Fibroblast of pulmonary artery (primary cell): ENCODE results near the gene IFI30.
A peak's percentile ranks its signal among the peaks of the same experiment; 100 is the strongest.

Experiments
- DNase-seq: peaks from one replicate; pipeline ENCODE4 v3.0.0-alpha.2; 2010; ENCODE audit warnings: low read depth
- H3K4me3 ChIP-seq: replicated peaks from 2 replicates; pipeline ENCODE4 v1.5.1; 2011; ENCODE audit warnings: low read depth, mild to moderate bottlenecking, control low read depth, low read length, moderate library complexity
- TF ChIP-seq, protein P1 (sequence below): IDR thresholded peaks from 2 replicates; pipeline ENCODE4 v1.5.1; 2011; ENCODE audit warnings: mild to moderate bottlenecking, control low read depth, low read length, inconsistent platforms; ENCODE audit errors: missing control alignments

IFI30 gene

DNA sequence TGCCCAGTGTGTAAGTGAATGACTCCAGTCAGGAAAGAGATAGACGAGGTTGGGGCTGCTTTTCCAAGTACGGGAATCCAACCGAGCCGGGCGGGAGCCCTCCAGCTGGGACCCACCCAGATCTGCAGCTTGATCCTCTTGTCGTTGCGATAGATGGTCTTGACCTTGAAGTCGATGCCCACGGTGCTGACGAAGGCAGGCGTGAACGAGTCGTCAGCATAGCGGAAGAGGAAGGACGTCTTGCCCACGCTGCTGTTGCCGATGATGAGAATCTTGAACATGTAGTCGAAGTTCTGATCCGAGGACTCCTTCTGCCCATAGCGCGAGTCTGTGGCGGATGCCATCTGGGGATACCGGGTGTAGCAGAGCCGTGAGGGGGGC lies 28.8 kb downstream of the IFI30 start:
- no peak overlapping the region for H3K4me3 ChIP-seq
- DNase-seq, result no peak
- TF ChIP-seq, protein P1, sequence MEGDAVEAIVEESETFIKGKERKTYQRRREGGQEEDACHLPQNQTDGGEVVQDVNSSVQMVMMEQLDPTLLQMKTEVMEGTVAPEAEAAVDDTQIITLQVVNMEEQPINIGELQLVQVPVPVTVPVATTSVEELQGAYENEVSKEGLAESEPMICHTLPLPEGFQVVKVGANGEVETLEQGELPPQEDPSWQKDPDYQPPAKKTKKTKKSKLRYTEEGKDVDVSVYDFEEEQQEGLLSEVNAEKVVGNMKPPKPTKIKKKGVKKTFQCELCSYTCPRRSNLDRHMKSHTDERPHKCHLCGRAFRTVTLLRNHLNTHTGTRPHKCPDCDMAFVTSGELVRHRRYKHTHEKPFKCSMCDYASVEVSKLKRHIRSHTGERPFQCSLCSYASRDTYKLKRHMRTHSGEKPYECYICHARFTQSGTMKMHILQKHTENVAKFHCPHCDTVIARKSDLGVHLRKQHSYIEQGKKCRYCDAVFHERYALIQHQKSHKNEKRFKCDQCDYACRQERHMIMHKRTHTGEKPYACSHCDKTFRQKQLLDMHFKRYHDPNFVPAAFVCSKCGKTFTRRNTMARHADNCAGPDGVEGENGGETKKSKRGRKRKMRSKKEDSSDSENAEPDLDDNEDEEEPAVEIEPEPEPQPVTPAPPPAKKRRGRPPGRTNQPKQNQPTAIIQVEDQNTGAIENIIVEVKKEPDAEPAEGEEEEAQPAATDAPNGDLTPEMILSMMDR, result no peak

DNA sequence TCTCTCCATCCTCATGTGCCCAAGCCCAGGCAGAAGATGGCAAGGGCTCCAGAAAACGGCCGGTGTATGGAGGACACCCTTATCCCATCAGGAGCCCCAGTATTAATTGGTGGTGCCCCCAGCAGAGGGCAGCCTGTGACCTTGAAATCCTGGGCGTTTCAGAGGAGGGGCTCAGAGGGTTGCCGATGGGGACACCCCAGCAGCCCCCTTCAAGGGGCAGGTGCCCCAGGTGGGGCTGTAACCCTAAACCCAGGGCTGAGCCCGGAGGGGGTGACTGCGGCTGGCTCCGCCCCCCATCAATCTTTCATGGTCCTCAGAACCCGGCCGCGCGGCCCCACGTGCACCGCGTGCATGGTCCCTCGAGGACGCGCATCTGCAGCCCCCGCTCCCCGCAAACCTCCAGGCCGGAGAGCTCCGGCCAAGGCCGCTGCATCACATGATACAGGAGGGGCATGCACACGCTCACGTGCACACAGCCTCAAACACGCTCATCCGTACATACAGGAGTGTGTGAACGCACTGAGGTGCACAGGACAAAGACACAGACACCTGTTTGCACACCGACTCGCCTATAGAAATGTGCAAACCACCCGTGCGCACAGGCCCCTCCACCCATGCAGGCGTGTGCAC lies 29.3 kb downstream of the IFI30 start:
- TF ChIP-seq, protein P1, result peak; percentile 21
- peak overlapping the region; percentile 83 for H3K4me3 ChIP-seq
- DNase-seq, result no peak

DNA sequence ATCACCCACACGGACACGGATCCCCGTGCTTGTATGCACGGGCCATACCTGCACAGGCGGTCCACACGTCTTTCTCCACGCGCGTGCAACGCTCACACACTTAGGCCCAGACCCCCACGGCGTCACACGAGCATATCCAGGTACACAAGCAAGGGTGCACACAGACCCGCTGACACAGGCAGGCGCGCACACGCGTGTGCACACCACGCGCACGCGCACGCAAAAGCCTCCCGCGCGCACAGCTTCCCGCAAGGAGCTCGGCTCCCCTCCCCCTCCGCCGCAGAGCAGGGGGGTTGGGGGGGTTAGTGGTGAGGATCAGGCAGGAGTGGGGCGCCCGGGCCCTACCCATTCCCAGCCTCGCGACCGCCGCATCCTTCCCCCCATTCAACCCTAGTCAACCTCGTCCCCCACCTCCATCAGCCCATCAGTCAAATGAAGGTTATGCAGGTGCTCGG lies 29.8 kb downstream of the IFI30 start:
- no peak for DNase-seq
- peak overlapping the region; percentile 83 for H3K4me3 ChIP-seq
- TF ChIP-seq, protein P1, result no peak

DNA sequence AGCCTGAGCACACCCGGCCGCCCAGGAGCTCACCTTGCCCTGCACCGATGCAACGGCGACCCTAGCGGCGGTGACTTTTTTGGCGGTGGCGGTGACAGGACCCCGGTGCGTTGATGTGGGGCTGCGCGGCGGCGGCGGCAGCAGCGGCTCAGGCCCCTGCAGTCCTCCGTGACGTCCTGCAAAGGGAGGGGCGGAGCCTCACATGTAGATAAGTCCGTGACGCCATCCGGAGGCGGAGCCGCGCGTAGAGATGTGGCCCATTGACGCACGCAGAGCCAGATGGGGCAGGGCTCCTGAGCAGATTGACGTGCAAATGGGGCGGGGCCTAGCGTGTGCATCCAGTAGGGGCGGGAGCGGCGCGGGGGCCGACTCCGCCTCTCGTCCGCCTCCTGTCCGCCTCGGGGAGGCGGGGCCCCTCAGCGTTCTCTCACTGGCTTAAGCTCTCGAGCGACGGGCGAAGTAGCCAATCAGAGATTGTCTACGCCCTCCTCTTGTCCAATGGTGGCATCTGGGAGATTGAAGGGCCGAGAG lies 30.3 kb downstream of the IFI30 start, which contains the start of gene RAB3A:
Gene RAB3A (minus strand): TSS at position 180 of the 531 bp plus-strand sequence. CDS start 1,302 bp downstream, outside the sequence.
- H3K4me3 ChIP-seq, result peak within 1 kb of the TSS; percentile 83
- DNase-seq, result peak; percentile 100
- TF ChIP-seq, protein P1, result no peak

DNA sequence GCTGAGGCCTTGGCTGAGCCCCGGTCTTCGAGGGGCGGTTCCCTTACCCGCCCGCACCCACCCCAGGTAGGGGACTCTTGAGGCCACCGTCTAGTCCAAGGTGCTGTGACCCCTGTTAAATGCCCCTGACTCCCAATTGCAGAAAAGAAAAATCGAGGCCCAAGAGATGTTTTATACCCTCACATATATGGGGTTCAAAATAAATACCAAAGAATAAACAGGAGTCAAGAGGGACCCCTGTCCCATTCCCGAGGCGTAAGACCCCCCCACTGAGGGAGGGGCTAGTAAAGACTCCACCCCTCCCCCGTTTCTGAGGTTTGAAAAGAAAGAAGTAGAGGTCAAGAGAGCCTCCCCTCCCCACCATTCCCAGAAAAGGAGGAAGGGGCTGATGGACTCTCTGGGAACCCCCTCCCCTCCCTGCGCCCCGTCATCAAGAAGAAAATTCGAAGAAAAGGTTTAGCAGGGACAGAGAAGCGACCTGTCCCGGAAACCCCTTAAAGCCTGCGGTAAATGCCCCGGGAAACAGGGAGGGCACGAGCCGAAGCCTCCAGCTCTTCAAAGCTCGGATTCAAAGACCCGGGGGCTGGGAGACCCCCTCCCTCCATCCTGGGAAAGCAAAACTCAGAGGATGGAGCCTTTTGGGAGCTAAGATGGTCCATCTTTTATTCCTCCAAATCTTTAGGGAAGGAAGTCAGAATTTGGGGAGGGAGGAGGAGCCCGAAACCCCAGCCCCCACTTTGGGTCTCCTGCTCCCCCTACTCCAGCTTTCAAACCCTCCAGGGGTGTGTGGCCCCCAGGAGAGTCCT lies 31.0 kb downstream of the IFI30 start:
- DNase-seq, result no peak
- TF ChIP-seq, protein P1, result no peak
- H3K4me3 ChIP-seq, result peak overlapping the region; percentile 83

DNA sequence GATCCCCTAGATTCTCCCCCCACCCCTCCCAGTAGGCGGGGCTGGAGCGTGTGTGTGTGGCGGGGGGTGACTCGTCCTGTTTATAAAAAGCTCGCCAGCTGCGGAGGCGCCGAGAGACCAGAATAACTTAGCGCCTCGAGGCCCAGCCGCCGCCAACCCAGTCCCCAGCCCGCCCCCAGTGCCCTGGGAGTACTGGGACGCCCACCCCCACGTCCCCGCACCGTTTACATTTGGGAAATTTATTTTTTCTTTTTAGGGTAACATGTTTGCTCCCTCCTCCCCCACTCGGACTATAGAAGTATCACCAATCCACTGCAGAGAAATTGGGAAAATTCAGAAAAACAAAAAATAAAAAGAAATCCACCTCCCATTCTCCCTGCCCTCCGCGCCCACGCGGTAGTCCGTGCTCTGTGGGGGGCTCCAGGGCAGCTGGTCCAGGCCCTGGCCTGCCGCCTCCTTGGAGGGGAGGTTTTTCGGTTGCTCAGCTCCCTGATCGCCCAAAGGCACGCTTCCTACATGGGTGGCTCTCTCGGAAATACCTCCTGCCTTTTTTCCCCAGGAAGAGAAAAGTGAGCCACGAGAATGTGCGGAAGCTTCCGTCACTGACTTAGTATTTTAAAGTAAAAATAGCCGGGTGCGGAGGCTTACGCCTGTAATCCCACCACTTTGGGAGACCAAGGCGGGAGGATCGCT lies 31.7 kb downstream of the IFI30 start:
- TF ChIP-seq, protein P1, result no peak
- peak; percentile 72 for DNase-seq
- peak overlapping the region; percentile 83 for H3K4me3 ChIP-seq
